Measurements from ENCODE around the gene SLC25A53.

Gene SLC25A53

DNA sequence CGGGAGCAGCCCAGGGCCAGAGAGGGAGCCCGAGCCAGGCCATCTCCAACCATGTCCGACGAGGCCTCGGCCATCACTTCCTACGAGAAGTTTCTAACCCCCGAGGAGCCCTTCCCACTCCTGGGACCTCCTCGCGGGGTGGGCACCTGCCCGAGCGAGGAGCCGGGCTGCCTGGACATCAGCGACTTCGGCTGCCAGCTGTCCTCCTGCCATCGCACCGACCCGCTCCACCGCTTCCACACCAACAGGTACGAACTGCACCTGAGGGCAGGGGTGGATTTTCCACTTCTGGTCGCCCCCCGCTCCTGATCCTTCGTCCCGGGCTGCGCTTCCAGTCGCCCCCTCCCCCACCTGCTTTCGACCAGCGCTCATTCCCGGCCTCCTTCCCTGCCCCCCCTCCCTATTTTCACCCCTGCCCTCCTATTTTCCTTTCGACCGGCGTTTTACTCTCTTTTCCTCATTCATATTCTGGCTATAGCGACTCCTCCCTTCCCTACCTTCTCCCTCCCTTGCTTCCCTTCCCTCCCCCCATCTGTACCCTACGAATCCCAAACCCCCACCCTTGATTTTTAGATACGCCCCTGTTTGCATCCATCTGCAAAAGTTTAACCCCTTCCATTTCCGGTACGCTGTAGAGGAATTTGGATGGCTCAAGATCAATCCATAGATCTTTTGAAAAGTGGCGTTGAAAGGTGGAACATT is 10.1 kb upstream of the SLC25A53 start:
- Histone ChIP-seq H3K4me3 (ENCODE audit: low read length) (peak overlapping the region; percentile 71), H3K4me1 (ENCODE audit: insufficient read depth, low read length) (peaks cover 8% of the 10 kb centered on the region), H3K27me3 (ENCODE audit: insufficient read depth, low read length) (no peaks in the 10 kb centered on the region), H2AFZ (ENCODE audit: low read depth, low read length) (no peak overlapping the region), H3K36me3 (ENCODE audit: insufficient read depth, low read length) (no peaks in the 10 kb centered on the region), H3K9me3 (ENCODE audit: low read length) (no peaks in the 10 kb centered on the region)

DNA sequence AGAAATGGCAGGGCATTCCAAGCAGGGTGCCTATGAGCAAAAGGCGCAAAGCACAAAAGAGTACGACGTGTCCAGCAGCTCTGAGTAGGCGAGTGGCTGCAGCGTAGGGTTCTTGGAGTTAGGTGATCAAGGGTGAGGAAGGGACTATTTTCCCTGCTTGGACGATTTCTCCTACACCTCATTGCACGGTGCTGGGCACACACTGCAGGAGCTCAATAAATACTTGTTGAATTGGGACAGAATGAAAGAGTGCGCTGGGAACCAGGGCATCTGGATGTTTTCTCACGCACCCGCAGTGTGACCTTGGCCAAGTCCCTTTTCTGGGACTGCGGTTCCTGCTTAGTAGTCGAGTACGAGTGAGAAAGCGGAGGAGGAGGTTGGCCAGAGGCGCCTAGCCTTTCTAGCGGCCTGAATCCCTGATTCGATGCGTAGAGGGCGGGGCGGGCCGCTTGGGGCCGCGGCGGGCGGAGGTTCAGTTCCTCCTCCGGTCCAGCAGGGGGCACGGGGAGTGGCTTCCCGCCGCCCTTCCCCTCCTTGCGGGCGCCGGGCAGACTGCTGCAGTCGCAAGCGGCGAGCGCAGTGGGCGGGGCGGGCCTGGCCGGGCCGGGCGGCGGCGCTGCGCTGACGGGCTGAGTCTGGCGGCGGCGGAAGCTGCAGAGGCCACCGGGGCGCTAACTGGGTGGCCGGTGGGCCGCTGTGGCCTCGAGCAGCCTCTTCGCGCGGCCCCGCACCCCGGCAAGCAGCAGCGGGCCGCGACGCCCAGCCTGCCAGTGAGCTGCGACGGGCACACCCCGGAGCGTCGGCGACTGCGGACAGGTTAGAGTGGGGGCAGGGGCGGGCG is 9.3 kb upstream of the SLC25A53 start, which contains the start of gene FAM199X:
TSS of gene FAM199X (plus strand) at position 560 of the 841 bp plus-strand sequence. CDS start 333 bp downstream, outside the sequence.
- H3K4me1 ChIP-seq (ENCODE audit: insufficient read depth, low read length): peaks cover 8% of the 10 kb centered on the region
- no peaks in the 10 kb centered on the region for H3K36me3 ChIP-seq (ENCODE audit: insufficient read depth, low read length)

DNA sequence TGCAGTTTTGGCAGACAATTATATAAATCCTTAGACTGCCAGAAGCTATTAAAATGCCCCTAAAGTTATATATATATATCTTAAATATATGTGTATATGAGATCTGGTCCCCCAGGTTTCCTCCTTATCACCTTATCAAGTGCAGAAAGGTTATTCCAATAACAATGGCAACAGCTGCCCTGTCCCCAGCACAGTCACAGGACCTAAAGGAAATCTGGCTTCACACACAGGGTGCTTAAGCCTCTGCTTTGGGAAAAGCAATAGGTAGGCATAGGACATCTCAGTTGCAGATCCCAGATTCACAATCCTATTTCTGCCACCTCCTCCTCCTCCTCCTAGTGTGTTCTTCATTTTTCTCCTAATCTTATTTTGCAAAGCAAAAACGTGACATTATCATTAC is 5.8 kb downstream of the SLC25A53 start:
- H3K36me3 ChIP-seq (ENCODE audit: insufficient read depth, low read length): no peaks in the 10 kb centered on the region
- H2AFZ ChIP-seq (ENCODE audit: low read depth, low read length): no peak overlapping the region
- no peak overlapping the region for H3K4me3 ChIP-seq (ENCODE audit: low read length)
- H3K9me3 ChIP-seq (ENCODE audit: low read length): no peaks in the 10 kb centered on the region
- H3K4me1 ChIP-seq (ENCODE audit: insufficient read depth, low read length): no peaks in the 10 kb centered on the region
- H3K27me3 ChIP-seq (ENCODE audit: insufficient read depth, low read length): no peaks in the 10 kb centered on the region

More for the DNA sequence above, 9.3 kb upstream of the SLC25A53 start, which contains the start of gene FAM199X:
- no peaks in the 10 kb centered on the region for H3K9me3 ChIP-seq (ENCODE audit: low read length)
- no peaks in the 10 kb centered on the region for H3K27me3 ChIP-seq (ENCODE audit: insufficient read depth, low read length)
- no peak within 1 kb of the TSS for H2AFZ ChIP-seq (ENCODE audit: low read depth, low read length)
- peak within 1 kb of the TSS; percentile 71 for H3K4me3 ChIP-seq (ENCODE audit: low read length)

DNA sequence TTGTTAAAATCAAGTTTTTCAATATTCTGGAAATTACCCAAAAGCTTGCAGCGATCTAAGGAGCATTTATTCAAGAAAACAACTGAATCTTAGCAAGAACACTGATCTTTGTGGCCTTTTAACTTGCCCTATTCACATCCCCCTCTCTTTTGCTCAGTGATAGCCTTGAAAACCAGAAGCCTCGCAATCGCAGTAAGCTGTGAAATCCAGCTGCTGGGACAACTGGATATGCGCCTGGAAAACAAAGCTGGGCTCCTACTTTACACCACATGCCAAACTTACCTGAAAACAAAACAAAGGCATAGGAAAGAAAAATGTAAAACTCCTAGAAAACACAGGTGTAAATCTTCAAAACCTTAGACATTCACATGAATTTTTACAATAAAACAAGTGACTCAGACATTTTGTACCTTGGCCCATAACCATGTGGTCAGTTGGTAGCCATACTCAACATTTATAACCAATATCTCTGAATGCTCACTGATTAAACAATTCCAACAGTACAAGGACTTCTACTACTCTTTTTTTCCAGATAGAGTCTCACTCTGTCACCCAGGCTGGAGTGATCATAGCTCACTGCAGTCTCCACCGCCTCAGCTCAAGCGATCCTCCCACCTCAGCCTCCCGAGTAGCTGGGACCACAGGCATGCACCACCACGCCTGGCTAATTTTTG is 15.6 kb downstream of the SLC25A53 start:
- Histone ChIP-seq H2AFZ (ENCODE audit: low read depth, low read length) (no peak overlapping the region), H3K36me3 (ENCODE audit: insufficient read depth, low read length) (no peaks in the 10 kb centered on the region), H3K4me1 (ENCODE audit: insufficient read depth, low read length) (no peaks in the 10 kb centered on the region), H3K9me3 (ENCODE audit: low read length) (no peaks in the 10 kb centered on the region), H3K4me3 (ENCODE audit: low read length) (no peak overlapping the region), H3K27me3 (ENCODE audit: insufficient read depth, low read length) (no peaks in the 10 kb centered on the region)

DNA sequence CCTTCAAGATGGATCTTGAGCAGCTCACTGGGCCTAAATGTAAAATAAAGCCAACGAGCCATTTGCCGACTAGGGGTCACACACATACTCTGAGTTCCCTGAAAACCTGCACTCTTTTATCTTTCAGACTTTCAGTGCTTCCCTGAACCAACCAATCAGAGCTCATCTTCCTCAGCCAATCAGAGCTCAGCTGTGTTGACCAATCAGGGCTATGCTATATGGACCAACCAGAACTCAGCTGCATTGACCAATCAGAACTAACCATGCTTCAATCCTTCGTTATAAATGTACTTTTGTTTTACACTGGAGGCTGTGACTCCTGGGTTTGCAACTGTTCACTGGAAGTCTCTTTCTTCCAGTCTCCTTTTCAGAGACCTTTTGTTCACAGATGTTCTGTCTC is 19.3 kb downstream of the SLC25A53 start:
- no peak overlapping the region for H2AFZ ChIP-seq (ENCODE audit: low read depth, low read length)
- H3K4me3 ChIP-seq (ENCODE audit: low read length): no peak overlapping the region
- no peaks in the 10 kb centered on the region for H3K9me3 ChIP-seq (ENCODE audit: low read length)

DNA sequence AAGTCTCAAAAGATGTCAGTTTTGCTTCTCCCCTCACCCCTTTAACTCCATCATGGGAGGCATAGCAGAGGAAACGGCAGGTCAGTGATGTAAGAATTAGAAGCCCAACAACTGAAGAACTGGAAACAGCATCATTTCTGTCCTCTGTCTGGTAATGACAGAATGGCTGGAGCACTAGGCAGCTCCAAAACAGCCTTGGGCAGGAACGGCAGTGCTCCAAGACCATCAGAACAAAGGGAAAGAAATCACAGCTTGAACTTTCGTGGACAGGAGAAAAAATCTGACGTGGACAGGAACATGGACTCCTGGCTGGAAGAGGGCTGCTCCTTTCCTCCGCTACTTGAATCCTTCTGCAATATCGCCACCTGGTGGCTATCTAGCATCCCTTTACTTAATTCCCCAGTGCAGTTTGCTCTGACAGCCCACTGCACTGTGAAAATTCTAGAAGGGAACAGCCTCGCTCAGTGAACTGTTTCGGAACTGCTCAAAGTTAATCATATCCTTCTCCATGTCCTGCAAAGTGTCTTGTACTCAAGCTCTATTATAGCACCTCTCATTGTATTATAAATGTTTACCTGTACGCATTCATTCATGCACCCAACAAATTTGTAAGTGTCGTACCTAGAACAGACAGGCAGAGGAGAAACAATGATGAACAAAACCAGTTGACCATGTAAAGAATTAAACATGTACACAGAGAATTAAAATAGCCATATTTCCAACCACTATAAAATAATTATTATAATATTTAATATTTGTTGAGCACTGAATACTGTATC is 20.4 kb downstream of the SLC25A53 start:
- Histone ChIP-seq H2AFZ (ENCODE audit: low read depth, low read length) (no peak overlapping the region), H3K27me3 (ENCODE audit: insufficient read depth, low read length) (no peaks in the 10 kb centered on the region)

More for the DNA sequence above, 19.3 kb downstream of the SLC25A53 start:
- H3K4me1 ChIP-seq (ENCODE audit: insufficient read depth, low read length): no peaks in the 10 kb centered on the region
- no peaks in the 10 kb centered on the region for H3K36me3 ChIP-seq (ENCODE audit: insufficient read depth, low read length)
- H3K27me3 ChIP-seq (ENCODE audit: insufficient read depth, low read length): no peaks in the 10 kb centered on the region

DNA sequence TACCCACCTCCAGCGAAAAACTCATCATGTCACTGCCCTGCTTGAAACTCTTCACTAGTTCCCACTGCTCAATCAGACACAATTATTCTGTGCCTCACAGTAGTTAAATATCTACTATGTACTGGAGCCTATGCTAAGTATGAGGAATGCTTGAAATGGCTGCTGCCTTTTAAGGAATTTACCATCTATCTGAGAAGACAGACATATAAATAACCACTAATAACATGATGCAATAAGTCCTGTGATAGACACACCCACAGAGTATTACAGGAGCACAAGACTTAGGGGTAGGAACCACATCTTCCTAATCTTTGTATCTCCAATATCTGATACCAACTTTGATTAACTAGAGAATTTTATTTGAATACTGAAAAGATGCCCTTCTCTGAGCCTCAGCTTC is 21.1 kb downstream of the SLC25A53 start:
- H3K4me3 ChIP-seq (ENCODE audit: low read length): no peak overlapping the region
- no peaks in the 10 kb centered on the region for H3K9me3 ChIP-seq (ENCODE audit: low read length)
- no peaks in the 10 kb centered on the region for H3K27me3 ChIP-seq (ENCODE audit: insufficient read depth, low read length)
- H3K36me3 ChIP-seq (ENCODE audit: insufficient read depth, low read length): no peaks in the 10 kb centered on the region
- H2AFZ ChIP-seq (ENCODE audit: low read depth, low read length): no peak overlapping the region
- H3K4me1 ChIP-seq (ENCODE audit: insufficient read depth, low read length): no peaks in the 10 kb centered on the region

More for the DNA sequence above, 20.4 kb downstream of the SLC25A53 start:
- Histone ChIP-seq H3K4me3 (ENCODE audit: low read length) (peak overlapping the region; percentile 36), H3K4me1 (ENCODE audit: insufficient read depth, low read length) (no peaks in the 10 kb centered on the region), H3K9me3 (ENCODE audit: low read length) (no peaks in the 10 kb centered on the region), H3K36me3 (ENCODE audit: insufficient read depth, low read length) (no peaks in the 10 kb centered on the region)

DNA sequence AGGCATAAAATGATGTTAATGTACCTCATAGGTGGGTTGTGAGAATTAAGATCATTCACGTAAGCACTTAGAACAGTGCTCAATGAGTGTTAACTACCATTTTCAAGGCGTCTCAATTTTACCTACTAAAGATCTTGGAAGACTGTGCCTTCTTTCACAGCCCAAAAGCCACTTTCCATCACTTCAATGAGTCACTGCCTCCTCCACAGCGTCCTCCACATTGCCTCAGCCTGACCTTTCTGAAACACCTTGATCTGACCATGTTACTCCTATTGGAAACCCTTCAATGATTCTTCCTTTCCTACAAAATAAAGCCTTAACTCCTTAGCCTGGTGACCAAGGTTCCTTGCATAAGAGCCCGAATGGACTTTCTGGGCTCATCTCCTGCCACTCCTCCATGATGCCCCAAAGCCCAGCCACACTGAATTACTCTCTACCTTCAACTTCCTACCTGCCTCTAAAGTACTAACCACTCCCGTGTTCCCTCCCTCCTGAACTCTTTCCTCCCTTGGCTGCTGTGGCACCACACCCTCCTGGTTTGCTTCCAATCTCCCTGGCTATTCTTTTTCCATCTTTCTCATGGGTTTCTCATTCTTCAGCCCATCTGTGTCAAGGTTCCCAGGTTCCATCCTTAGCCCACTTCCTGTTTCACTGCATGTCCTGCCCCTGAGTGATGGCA is 22.1 kb downstream of the SLC25A53 start:
- Histone ChIP-seq H3K4me3 (ENCODE audit: low read length) (no peak overlapping the region), H3K36me3 (ENCODE audit: insufficient read depth, low read length) (no peaks in the 10 kb centered on the region), H3K27me3 (ENCODE audit: insufficient read depth, low read length) (peaks cover 3% of the 10 kb centered on the region), H3K4me1 (ENCODE audit: insufficient read depth, low read length) (no peaks in the 10 kb centered on the region), H3K9me3 (ENCODE audit: low read length) (no peaks in the 10 kb centered on the region), H2AFZ (ENCODE audit: low read depth, low read length) (no peak overlapping the region)

DNA sequence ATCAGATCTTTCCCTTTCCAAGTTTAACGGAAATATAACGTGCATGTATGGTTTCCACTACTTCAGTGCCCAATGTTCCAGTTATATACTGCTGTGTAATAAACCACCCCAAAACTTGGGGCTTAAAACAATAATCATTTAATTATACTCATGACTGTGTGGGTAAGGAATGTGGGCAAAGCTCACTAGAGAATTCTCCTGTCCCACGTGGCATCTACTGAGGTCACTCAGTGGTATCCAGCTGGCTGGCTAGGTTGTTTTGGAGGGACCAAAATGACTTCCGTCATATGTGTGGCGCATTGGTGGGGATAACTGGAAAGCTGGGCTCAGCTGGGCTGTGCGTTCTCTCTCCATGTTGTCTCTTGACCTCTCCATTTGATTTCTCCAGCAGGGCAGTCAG is 26.0 kb downstream of the SLC25A53 start:
- no peaks in the 10 kb centered on the region for H3K9me3 ChIP-seq (ENCODE audit: low read length)
- no peaks in the 10 kb centered on the region for H3K4me1 ChIP-seq (ENCODE audit: insufficient read depth, low read length)
- H3K36me3 ChIP-seq (ENCODE audit: insufficient read depth, low read length): no peaks in the 10 kb centered on the region
- peaks cover 3% of the 10 kb centered on the region for H3K27me3 ChIP-seq (ENCODE audit: insufficient read depth, low read length)
- H3K4me3 ChIP-seq (ENCODE audit: low read length): no peak overlapping the region
- H2AFZ ChIP-seq (ENCODE audit: low read depth, low read length): no peak overlapping the region

DNA sequence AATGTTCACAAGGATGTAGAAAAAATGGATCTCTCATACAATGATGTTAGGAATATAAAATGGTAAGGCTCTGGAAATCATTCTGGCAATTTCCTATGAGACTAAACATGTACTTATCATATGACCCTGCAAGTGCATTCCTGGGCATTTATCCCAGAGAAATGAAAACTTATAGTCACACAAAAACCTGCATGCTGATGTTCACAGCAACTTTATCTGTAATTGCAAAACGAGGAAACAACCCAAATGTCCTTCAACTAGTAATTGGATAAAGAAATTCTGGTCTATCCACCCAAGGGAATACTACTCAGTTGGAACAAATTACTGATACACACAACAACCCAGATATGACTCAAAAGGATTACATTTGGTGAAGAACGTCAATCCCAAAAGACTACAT is 30.0 kb downstream of the SLC25A53 start:
- H3K4me1 ChIP-seq (ENCODE audit: insufficient read depth, low read length): no peaks in the 10 kb centered on the region
- H3K27me3 ChIP-seq (ENCODE audit: insufficient read depth, low read length): peaks cover 3% of the 10 kb centered on the region
- H3K4me3 ChIP-seq (ENCODE audit: low read length): no peak overlapping the region
- no peaks in the 10 kb centered on the region for H3K36me3 ChIP-seq (ENCODE audit: insufficient read depth, low read length)
- no peak overlapping the region for H2AFZ ChIP-seq (ENCODE audit: low read depth, low read length)
- H3K9me3 ChIP-seq (ENCODE audit: low read length): no peaks in the 10 kb centered on the region

DNA sequence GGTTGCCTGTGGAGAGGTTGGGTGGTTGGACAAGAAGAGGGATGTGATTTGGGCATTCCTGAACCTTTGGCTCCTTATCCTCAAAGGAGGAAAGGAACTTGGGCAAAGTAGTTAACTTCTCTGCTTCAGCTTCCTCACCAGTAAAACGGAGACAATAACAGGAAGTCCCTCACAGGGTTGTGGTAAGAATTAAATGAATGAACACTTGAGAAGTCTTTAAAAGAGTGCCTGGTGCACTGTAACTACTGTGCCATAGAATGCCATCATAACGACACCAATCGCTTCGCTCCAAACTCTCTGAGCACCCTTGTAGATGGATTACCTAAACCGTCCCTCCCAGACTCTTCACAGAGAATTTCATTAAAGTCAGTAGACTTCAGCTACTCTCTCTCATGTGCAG is 34.0 kb downstream of the SLC25A53 start:
- Histone ChIP-seq H3K36me3 (ENCODE audit: insufficient read depth, low read length) (no peaks in the 10 kb centered on the region), H3K9me3 (ENCODE audit: low read length) (no peaks in the 10 kb centered on the region), H3K4me3 (ENCODE audit: low read length) (no peak overlapping the region), H2AFZ (ENCODE audit: low read depth, low read length) (no peak overlapping the region), H3K27me3 (ENCODE audit: insufficient read depth, low read length) (no peaks in the 10 kb centered on the region), H3K4me1 (ENCODE audit: insufficient read depth, low read length) (peaks cover 7% of the 10 kb centered on the region)

DNA sequence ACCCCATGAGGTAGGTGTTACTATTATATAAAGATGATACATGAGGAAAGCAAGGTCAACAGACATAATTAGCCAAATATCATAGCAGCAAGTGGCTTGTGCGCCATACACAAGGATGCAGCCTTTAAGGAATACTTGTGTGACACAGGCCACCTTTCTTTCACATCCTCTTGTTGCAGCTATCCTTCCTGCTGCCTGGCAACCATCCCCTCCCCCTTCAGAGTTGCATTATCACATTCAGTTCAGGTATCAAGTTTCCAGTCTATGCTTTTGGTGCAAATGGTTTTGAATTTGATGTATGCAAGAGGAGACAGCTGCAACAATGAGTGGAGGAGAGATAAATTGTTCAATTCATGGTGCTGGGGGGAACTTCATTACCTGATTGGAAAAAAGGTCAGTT is 38.0 kb downstream of the SLC25A53 start:
- no peak overlapping the region for H2AFZ ChIP-seq (ENCODE audit: low read depth, low read length)
- H3K36me3 ChIP-seq (ENCODE audit: insufficient read depth, low read length): no peaks in the 10 kb centered on the region
- H3K27me3 ChIP-seq (ENCODE audit: insufficient read depth, low read length): no peaks in the 10 kb centered on the region
- H3K9me3 ChIP-seq (ENCODE audit: low read length): no peaks in the 10 kb centered on the region
- no peak overlapping the region for H3K4me3 ChIP-seq (ENCODE audit: low read length)
- H3K4me1 ChIP-seq (ENCODE audit: insufficient read depth, low read length): peaks cover 12% of the 10 kb centered on the region
